PC-9 (cell line): ENCODE results near the gene CHKA. TPM values are rescaled to one million over a fixed set of nuclear protein-coding genes. Genes with fewer than 3 reads are reported as not detected.

Experiments
- BruUV-seq: library from RNA; stranded (reverse); fragments of 400-500 nt; replicated peaks from 2 replicates; lab custom pipeline; 2021; lab: Mats Ljungman, UMichigan
- CTCF ChIA-PET: fragments of 300-600 bp; sonication (Branson Sonifier 250); formaldehyde crosslinking; loops from one replicate; lab custom pipeline; 2022; ENCODE audit warnings: antibody characterized with exemption; lab: Charles Lee
- POLR2A ChIA-PET: fragments of 300-600 bp; sonication (Branson Sonifier 250); formaldehyde crosslinking; loops from one replicate; lab custom pipeline; 2022; ENCODE audit warnings: antibody characterized with exemption; ENCODE audit not compliant: unreplicated experiment; lab: Charles Lee
- DNase-seq, 2 experiments: peaks; one replicate each; pipeline versions ENCODE4 v3.0.0 to v3.0.0-alpha.2; 2015 to 2022; ENCODE audit warnings: mixed read lengths in 1 of 2
- H2AFZ ChIP-seq: fragments of 200-600 bp; sonication (generic); 2 replicates; pipeline ENCODE4 v1.8.1; 2017; ENCODE audit warnings: antibody characterized with exemption
- H3F3A ChIP-seq: fragments of 200-600 bp; sonication (generic); 2 replicates; pipeline ENCODE4 v1.8.1; 2017; ENCODE audit warnings: antibody characterized with exemption, mild to moderate bottlenecking, low read depth; ENCODE audit not compliant: insufficient read depth
- H3K27ac ChIP-seq: fragments of 200-600 bp; sonication (generic); 2 replicates; pipeline ENCODE4 v1.6.1; 2016; ENCODE audit warnings: mixed run types
- H3K27me3 ChIP-seq: fragments of 200-600 bp; sonication (generic); 2 replicates; pipeline ENCODE4 v1.6.1; 2016; ENCODE audit warnings: low read depth, mixed run types; ENCODE audit not compliant: insufficient read depth
- H3K36me3 ChIP-seq: fragments of 200-600 bp; sonication (generic); 2 replicates; pipeline ENCODE4 v1.6.1; 2016; ENCODE audit warnings: low read depth, mixed run types
- H3K4me1 ChIP-seq: fragments of 200-600 bp; sonication (generic); replicated peaks from 2 replicates; pipeline ENCODE4 v1.6.1; 2016; ENCODE audit warnings: mixed run types; ENCODE audit not compliant: insufficient read depth
- H3K4me2 ChIP-seq: fragments of 200-600 bp; sonication (generic); 2 replicates; pipeline ENCODE4 v1.6.1; 2017; ENCODE audit warnings: mixed run types
- H3K4me3 ChIP-seq: fragments of 200-600 bp; sonication (generic); 2 replicates; pipeline ENCODE4 v1.6.1; 2016; ENCODE audit warnings: mixed run types
- H3K79me2 ChIP-seq: fragments of 200-600 bp; sonication (generic); 2 replicates; pipeline ENCODE4 v1.6.1; 2017; ENCODE audit warnings: low read depth, mixed run types
- H3K9me2 ChIP-seq: fragments of 200-600 bp; sonication (generic); 2 replicates; pipeline ENCODE4 v1.8.1; 2017; ENCODE audit warnings: mild to moderate bottlenecking; ENCODE audit not compliant: insufficient read depth
- H3K9me3 ChIP-seq: fragments of 200-600 bp; sonication (generic); 2 replicates; pipeline ENCODE4 v1.8.1; 2016; ENCODE audit warnings: low read depth; ENCODE audit not compliant: insufficient read depth
- H4K20me1 ChIP-seq: fragments of 200-600 bp; sonication (generic); 2 replicates; pipeline ENCODE4 v1.8.1; 2017; ENCODE audit not compliant: insufficient read depth
- CTCF ChIP-seq: fragments of 200-600 bp; sonication (generic); conservative IDR thresholded peaks from 2 replicates; pipeline ENCODE4 v1.6.1; 2017; ENCODE audit warnings: mixed run types, antibody characterized with exemption, mild to moderate bottlenecking, moderate library complexity
- EZH2 ChIP-seq: fragments of 200-600 bp; sonication (generic); IDR thresholded peaks from 2 replicates; pipeline ENCODE4 v1.8.0; 2017; ENCODE audit warnings: antibody characterized with exemption, low read depth
- intact Hi-C: fragments of 100-400 bp; cut with micrococcal nuclease; formaldehyde crosslinking; loops from one replicate; pipeline ENCODE4 v1.10.0; 2022; ENCODE audit not compliant: unreplicated experiment
- total RNA-seq: library from RNA; stranded (reverse); gene quantifications from 2 replicates; pipeline ENCODE4 v1.2.3, GENCODE V29; 2021

The CHKA gene
- total RNA-seq, 1 experiment from 2014 or later, result 90.5 TPM

- peaks cover 81% of the 10 kb centered on the region for H3K79me2 ChIP-seq
- CTCF ChIA-PET, result interaction anchor here (0.7 kb wide), 1 partner anchor 215 kb away, joined by 3 read pairs; no protein-coding TSS in a partner anchor
These were observed 3.2 kb downstream of the CHKA start for GRCh38 chr11:68117853-68118470.

GRCh38 chr11:68116974-68117373 lies 4.2 kb downstream of the CHKA start:
- TF ChIP-seq EZH2 (no peak), CTCF (no peak)
- Histone ChIP-seq H2AFZ (no peak overlapping the region), H3K27me3 (no peaks in the 10 kb centered on the region), H3K4me3 (no peak overlapping the region; the same call in 1 of the 2 replicates), H4K20me1 (peaks cover 84% of the 10 kb centered on the region), H3K36me3 (peaks cover 40% of the 10 kb centered on the region), H3K4me1 (peaks cover 51% of the 10 kb centered on the region), H3K27ac (no peak overlapping the region), H3K4me2 (peak overlapping the region; percentile 92), H3K9me2 (no peaks in the 10 kb centered on the region), H3K9me3 (no peaks in the 10 kb centered on the region), H3F3A (peaks cover 41% of the 10 kb centered on the region), H3K79me2 (peaks cover 87% of the 10 kb centered on the region)
- CTCF ChIA-PET, result no interaction called here
- BruUV-seq, result no TSS peak
- no peak for DNase-seq
- intact Hi-C loops, result no loop called here
- POLR2A ChIA-PET, result no interaction called here

More at GRCh38 chr11:68117853-68118470, 3.2 kb downstream of the CHKA start:
- Histone ChIP-seq H3K36me3 (peaks cover 40% of the 10 kb centered on the region), H3K9me3 (no peaks in the 10 kb centered on the region), H3K4me3 (peak overlapping the region; percentile 92; the same call in 1 of the 2 replicates), H3K27ac (no peak overlapping the region), H3K4me1 (peaks cover 58% of the 10 kb centered on the region), H3K9me2 (no peaks in the 10 kb centered on the region), H3F3A (peaks cover 44% of the 10 kb centered on the region), H3K4me2 (peak overlapping the region; percentile 92), H2AFZ (no peak overlapping the region), H3K27me3 (no peaks in the 10 kb centered on the region), H4K20me1 (peaks cover 74% of the 10 kb centered on the region)
- no peak for TF ChIP-seq EZH2
- no peak for TF ChIP-seq CTCF
- DNase-seq, result no peak
- no TSS peak for BruUV-seq
- intact Hi-C loops, result no loop called here
- POLR2A ChIA-PET, result interaction anchor here (0.6 to 0.7 kb wide), 3 partner anchors 33 to 456 kb away, joined by 3 to 6 read pairs (median 4); no protein-coding TSS in a partner anchor

- H3K4me2 ChIP-seq, result peak overlapping the region; percentile 2
- no peak overlapping the region for H3K27ac ChIP-seq
- H3K9me3 ChIP-seq, result no peaks in the 10 kb centered on the region
- intact Hi-C loops, result no loop called here
- H3K4me1 ChIP-seq, result peaks cover 48% of the 10 kb centered on the region
- H3K9me2 ChIP-seq, result no peaks in the 10 kb centered on the region
- no peaks in the 10 kb centered on the region for H3K27me3 ChIP-seq
- no peak for DNase-seq
- peaks cover 40% of the 10 kb centered on the region for H3K36me3 ChIP-seq
- H4K20me1 ChIP-seq, result peaks cover 93% of the 10 kb centered on the region
- peaks cover 43% of the 10 kb centered on the region for H3F3A ChIP-seq
- ChIA-PET POLR2A (interaction anchor here (0.7 kb wide), 1 partner anchor 30 kb away, joined by 6 read pairs; no protein-coding TSS in a partner anchor), CTCF (no interaction called here)
- BruUV-seq, result no TSS peak
- no peak overlapping the region for H2AFZ ChIP-seq
- H3K4me3 ChIP-seq, result no peak overlapping the region
- H3K79me2 ChIP-seq, result peaks cover 94% of the 10 kb centered on the region
- TF ChIP-seq CTCF (no peak), EZH2 (no peak)
These were observed 5.1 kb downstream of the CHKA start for GRCh38 chr11:68116126-68116525.
